Spleen (tissue), 7 donors: Measurements from ENCODE around the gene PBRM1.

Source experiments
- CTCF ChIP-seq, 11 experiments: fragments of 200-600 bp in 7 of 11; fragments of 450-650 bp in 4 of 11; sonication (generic) in 4 of 11; IDR thresholded peaks in 8 of 11; conservative IDR thresholded peaks in 3 of 11; 1 replicate in 7 of 11; 2 replicates in 4 of 11; pipeline versions ENCODE4 v1.4.0 to v1.8.0; 2016 to 2021; ENCODE audit warnings: antibody characterized with exemption in 11 of 11, inconsistent platforms in 4 of 11, mild to moderate bottlenecking in 1 of 11
- POLR2A ChIP-seq, 3 donors: fragments of 450-650 bp; IDR thresholded peaks; one replicate each; pipeline ENCODE4 v1.5.1; 2017; ENCODE audit warnings: antibody characterized with exemption in 3 of 3, mild to moderate bottlenecking in 1 of 3
- POLR2AphosphoS5 ChIP-seq, 3 donors: sonication (generic); formaldehyde crosslinking; IDR thresholded peaks; one replicate each; pipeline ENCODE4 v1.5.1; 2017; ENCODE audit warnings: antibody characterized with exemption in 3 of 3
- donor health status: DM: no; HTN: no; CAD: no; lungs with moderate emphysema.
- donor health status: DM: no; HTN: no; CAD: no.
- donor health status: DM: no; HTN: no; CAD: no.

DNA sequence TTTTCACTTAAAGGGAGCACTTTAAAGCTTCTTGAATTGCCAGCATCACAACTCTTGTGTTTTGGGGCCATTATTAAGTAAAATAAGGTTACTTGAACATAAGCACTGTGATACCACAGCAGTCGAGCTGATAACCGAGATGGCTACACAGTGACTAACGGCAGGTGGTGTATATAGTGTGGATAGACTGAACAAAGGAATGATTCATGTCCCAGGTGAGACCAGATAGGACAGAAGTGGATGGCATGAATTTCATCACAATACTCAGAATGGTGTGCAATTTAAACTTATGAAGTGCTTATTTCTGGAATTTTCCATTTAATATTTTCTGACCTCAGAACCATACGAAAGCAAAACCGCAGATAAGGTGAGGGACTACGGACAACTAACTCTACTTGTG is 40.2 kb downstream of the PBRM1 start:
- TF ChIP-seq POLR2A (IDR thresholded peaks at IDR 0.05) (no peak), POLR2AphosphoS5 (IDR thresholded peaks at IDR 0.05) (no peak), CTCF (IDR thresholded peaks at IDR 0.05 in 8 of 11, conservative IDR thresholded peaks at IDR 0.05 in 3 of 11) (no peak)
